PC-9 (cell line): ENCODE measurements around the gene TNNI3K. TPM values are rescaled to one million over a fixed set of nuclear protein-coding genes. Genes with fewer than 3 reads are reported as not detected.

ENCODE experiments used
- BruUV-seq: library from RNA; stranded (reverse); fragments of 400-500 nt; replicated peaks from 2 replicates; lab custom pipeline; 2021; lab: Mats Ljungman, UMichigan
- CTCF ChIA-PET: fragments of 300-600 bp; sonication (Branson Sonifier 250); formaldehyde crosslinking; loops from one replicate; lab custom pipeline; 2022; ENCODE audit warnings: antibody characterized with exemption; lab: Charles Lee
- POLR2A ChIA-PET: fragments of 300-600 bp; sonication (Branson Sonifier 250); formaldehyde crosslinking; loops from one replicate; lab custom pipeline; 2022; ENCODE audit warnings: antibody characterized with exemption; ENCODE audit not compliant: unreplicated experiment; lab: Charles Lee
- DNase-seq, 2 experiments: peaks; one replicate each; pipeline versions ENCODE4 v3.0.0 to v3.0.0-alpha.2; 2015 to 2022; ENCODE audit warnings: mixed read lengths in 1 of 2
- H2AFZ ChIP-seq: fragments of 200-600 bp; sonication (generic); 2 replicates; pipeline ENCODE4 v1.8.1; 2017; ENCODE audit warnings: antibody characterized with exemption
- H3F3A ChIP-seq: fragments of 200-600 bp; sonication (generic); 2 replicates; pipeline ENCODE4 v1.8.1; 2017; ENCODE audit warnings: antibody characterized with exemption, mild to moderate bottlenecking, low read depth; ENCODE audit not compliant: insufficient read depth
- H3K27ac ChIP-seq: fragments of 200-600 bp; sonication (generic); 2 replicates; pipeline ENCODE4 v1.6.1; 2016; ENCODE audit warnings: mixed run types
- H3K27me3 ChIP-seq: fragments of 200-600 bp; sonication (generic); 2 replicates; pipeline ENCODE4 v1.6.1; 2016; ENCODE audit warnings: low read depth, mixed run types; ENCODE audit not compliant: insufficient read depth
- H3K36me3 ChIP-seq: fragments of 200-600 bp; sonication (generic); 2 replicates; pipeline ENCODE4 v1.6.1; 2016; ENCODE audit warnings: low read depth, mixed run types
- H3K4me1 ChIP-seq: fragments of 200-600 bp; sonication (generic); replicated peaks from 2 replicates; pipeline ENCODE4 v1.6.1; 2016; ENCODE audit warnings: mixed run types; ENCODE audit not compliant: insufficient read depth
- H3K4me2 ChIP-seq: fragments of 200-600 bp; sonication (generic); 2 replicates; pipeline ENCODE4 v1.6.1; 2017; ENCODE audit warnings: mixed run types
- H3K4me3 ChIP-seq: fragments of 200-600 bp; sonication (generic); 2 replicates; pipeline ENCODE4 v1.6.1; 2016; ENCODE audit warnings: mixed run types
- H3K79me2 ChIP-seq: fragments of 200-600 bp; sonication (generic); 2 replicates; pipeline ENCODE4 v1.6.1; 2017; ENCODE audit warnings: low read depth, mixed run types
- H3K9me2 ChIP-seq: fragments of 200-600 bp; sonication (generic); 2 replicates; pipeline ENCODE4 v1.8.1; 2017; ENCODE audit warnings: mild to moderate bottlenecking; ENCODE audit not compliant: insufficient read depth
- H3K9me3 ChIP-seq: fragments of 200-600 bp; sonication (generic); 2 replicates; pipeline ENCODE4 v1.8.1; 2016; ENCODE audit warnings: low read depth; ENCODE audit not compliant: insufficient read depth
- H4K20me1 ChIP-seq: fragments of 200-600 bp; sonication (generic); 2 replicates; pipeline ENCODE4 v1.8.1; 2017; ENCODE audit not compliant: insufficient read depth
- EZH2 ChIP-seq: fragments of 200-600 bp; sonication (generic); IDR thresholded peaks from 2 replicates; pipeline ENCODE4 v1.8.0; 2017; ENCODE audit warnings: antibody characterized with exemption, low read depth
- intact Hi-C: fragments of 100-400 bp; cut with micrococcal nuclease; formaldehyde crosslinking; loops from one replicate; pipeline ENCODE4 v1.10.0; 2022; ENCODE audit not compliant: unreplicated experiment
- total RNA-seq: library from RNA; stranded (reverse); gene quantifications from 2 replicates; pipeline ENCODE4 v1.2.3, GENCODE V29; 2021
- TF ChIP-seq, protein P1 (sequence below): fragments of 200-600 bp; sonication (generic); conservative IDR thresholded peaks from 2 replicates; pipeline ENCODE4 v1.6.1; 2017; ENCODE audit warnings: mixed run types, antibody characterized with exemption, mild to moderate bottlenecking, moderate library complexity

The TNNI3K gene
- total RNA-seq, 1 experiment from 2014 or later: 1.4 TPM

DNA sequence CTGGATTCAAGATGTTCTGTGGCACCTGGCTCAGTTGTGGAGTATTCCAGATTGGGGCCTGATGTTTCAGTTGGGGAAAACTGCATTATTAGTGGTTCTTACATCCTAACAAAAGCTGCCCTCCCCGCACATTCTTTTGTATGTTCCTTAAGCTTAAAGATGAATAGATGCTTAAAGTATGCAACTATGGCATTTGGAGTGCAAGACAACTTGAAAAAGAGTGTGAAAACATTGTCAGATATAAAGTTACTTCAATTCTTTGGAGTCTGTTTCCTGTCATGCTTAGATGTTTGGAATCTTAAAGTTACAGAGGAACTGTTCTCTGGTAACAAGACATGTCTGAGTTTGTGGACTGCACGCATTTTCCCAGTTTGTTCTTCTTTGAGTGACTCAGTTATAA, 29.9 kb upstream of the TNNI3K start:
- CTCF ChIA-PET: no interaction called here

DNA sequence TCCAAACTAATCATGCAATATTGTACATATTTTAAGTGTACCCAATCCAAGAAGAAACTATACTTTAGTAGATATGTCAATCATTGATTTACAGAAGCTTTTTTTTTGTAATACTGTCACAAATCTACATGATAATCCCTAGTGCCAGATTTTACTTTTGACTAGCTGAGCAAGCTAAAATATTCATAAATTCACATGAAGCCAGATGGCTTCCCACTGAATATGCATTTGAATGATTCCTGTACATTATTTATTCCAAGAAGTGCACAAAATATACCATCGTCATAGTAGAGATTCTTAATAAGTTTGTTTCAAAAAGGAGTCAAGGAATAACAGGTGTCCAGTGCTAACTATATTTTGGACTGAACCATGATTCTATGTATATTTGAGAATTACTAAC, 20.0 kb upstream of the TNNI3K start:
- no TSS peak for BruUV-seq
- Histone ChIP-seq H3K27ac (no peak overlapping the region), H4K20me1 (no peaks in the 10 kb centered on the region; the same call in 1 of the 2 replicates), H3K79me2 (no peaks in the 10 kb centered on the region), H3K4me2 (no peak overlapping the region), H3K36me3 (no peaks in the 10 kb centered on the region), H3F3A (no peaks in the 10 kb centered on the region), H3K9me3 (peaks cover 4% of the 10 kb centered on the region; the same call in 1 of the 2 replicates), H3K4me3 (no peak overlapping the region), H3K27me3 (no peaks in the 10 kb centered on the region), H2AFZ (no peak overlapping the region), H3K9me2 (no peaks in the 10 kb centered on the region), H3K4me1 (no peaks in the 10 kb centered on the region)
- DNase-seq: no peak
- TF ChIP-seq, protein P1, sequence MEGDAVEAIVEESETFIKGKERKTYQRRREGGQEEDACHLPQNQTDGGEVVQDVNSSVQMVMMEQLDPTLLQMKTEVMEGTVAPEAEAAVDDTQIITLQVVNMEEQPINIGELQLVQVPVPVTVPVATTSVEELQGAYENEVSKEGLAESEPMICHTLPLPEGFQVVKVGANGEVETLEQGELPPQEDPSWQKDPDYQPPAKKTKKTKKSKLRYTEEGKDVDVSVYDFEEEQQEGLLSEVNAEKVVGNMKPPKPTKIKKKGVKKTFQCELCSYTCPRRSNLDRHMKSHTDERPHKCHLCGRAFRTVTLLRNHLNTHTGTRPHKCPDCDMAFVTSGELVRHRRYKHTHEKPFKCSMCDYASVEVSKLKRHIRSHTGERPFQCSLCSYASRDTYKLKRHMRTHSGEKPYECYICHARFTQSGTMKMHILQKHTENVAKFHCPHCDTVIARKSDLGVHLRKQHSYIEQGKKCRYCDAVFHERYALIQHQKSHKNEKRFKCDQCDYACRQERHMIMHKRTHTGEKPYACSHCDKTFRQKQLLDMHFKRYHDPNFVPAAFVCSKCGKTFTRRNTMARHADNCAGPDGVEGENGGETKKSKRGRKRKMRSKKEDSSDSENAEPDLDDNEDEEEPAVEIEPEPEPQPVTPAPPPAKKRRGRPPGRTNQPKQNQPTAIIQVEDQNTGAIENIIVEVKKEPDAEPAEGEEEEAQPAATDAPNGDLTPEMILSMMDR: no peak
- TF ChIP-seq EZH2: no peak
- ChIA-PET POLR2A (interaction anchor here (0.6 kb wide), 1 partner anchor 23 kb away, joined by 3 read pairs; no protein-coding TSS in a partner anchor), CTCF (no interaction called here)
- intact Hi-C loops: no loop called here

More for the DNA sequence above, 29.9 kb upstream of the TNNI3K start:
- Histone ChIP-seq H4K20me1 (no peaks in the 10 kb centered on the region), H3K36me3 (no peaks in the 10 kb centered on the region), H3K27me3 (no peaks in the 10 kb centered on the region), H2AFZ (no peak overlapping the region), H3K27ac (no peak overlapping the region), H3K4me2 (no peak overlapping the region), H3K9me2 (no peaks in the 10 kb centered on the region), H3K9me3 (no peaks in the 10 kb centered on the region), H3F3A (no peaks in the 10 kb centered on the region), H3K4me3 (no peak overlapping the region), H3K4me1 (no peaks in the 10 kb centered on the region), H3K79me2 (no peaks in the 10 kb centered on the region)
- intact Hi-C loops: no loop called here
- no peak for TF ChIP-seq EZH2
- TF ChIP-seq, protein P1: no peak
- no TSS peak for BruUV-seq
- no peak for DNase-seq
- POLR2A ChIA-PET: no interaction called here

DNA sequence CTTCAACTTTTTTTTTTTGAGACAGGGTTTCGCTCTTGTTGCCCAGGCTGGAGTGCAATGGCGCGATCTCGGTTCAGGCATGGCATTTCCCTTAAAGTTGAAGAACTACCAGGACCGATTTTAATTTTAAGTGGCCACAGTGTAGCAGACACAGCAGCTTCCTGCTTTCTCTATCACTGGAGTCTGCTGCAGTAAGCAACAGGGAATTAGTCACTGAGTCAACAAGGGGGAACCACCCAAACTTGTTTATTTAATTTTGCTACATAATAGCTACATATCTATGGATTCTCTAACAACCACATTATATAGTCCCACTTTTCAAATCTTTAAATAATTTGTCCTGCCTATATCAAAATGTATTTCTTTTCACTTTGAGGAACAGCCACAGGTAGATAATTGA, 12.5 kb upstream of the TNNI3K start:
- H2AFZ ChIP-seq: no peak overlapping the region
- H3K9me2 ChIP-seq: no peaks in the 10 kb centered on the region
- H3K79me2 ChIP-seq: no peaks in the 10 kb centered on the region
- no peak for TF ChIP-seq EZH2
- TF ChIP-seq, protein P1: no peak
- H3K4me2 ChIP-seq: peak overlapping the region; percentile 35
- no peaks in the 10 kb centered on the region for H3K27me3 ChIP-seq
- BruUV-seq: no TSS peak
- no peak overlapping the region for H3K27ac ChIP-seq
- peak in 1 of 2 experiments; percentile 70 for DNase-seq
- no peaks in the 10 kb centered on the region for H3K36me3 ChIP-seq
- H3K9me3 ChIP-seq: no peaks in the 10 kb centered on the region
- H4K20me1 ChIP-seq: no peaks in the 10 kb centered on the region
- no peaks in the 10 kb centered on the region for H3F3A ChIP-seq
- ChIA-PET POLR2A (interaction anchor here (0.7 kb wide), 1 partner anchor 629 kb away, joined by 5 read pairs; no protein-coding TSS in a partner anchor), CTCF (no interaction called here)
- no peak overlapping the region; the same call in 1 of the 2 replicates for H3K4me3 ChIP-seq
- H3K4me1 ChIP-seq: no peaks in the 10 kb centered on the region; the same call in 1 of the 2 replicates
- intact Hi-C loops: no loop called here
